ENCODE measurements around the gene PRRX1.

PRRX1 gene

DNA sequence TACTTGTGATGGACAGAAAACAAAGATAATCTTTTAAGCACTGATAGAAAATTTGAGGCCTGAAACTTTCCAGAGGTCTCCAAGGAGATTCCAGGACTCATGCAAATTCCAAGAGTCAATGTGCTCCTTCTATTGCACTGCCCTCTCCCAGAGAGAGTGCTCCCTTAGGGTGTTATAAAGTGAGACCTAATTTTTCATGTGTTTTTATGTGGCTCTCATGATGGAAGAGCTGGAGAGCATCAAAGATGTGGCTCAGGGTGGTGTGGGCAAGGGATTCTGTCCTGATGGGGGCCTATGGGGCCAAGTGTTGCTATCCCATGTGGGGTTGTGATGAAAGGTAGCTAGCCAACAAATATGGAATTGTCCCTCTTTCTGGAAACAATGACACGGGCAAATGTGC lies 101.3 kb downstream of the PRRX1 start:
- Histone ChIP-seq H3K27ac (ENCODE audit: extremely low read depth, low read depth, low read length) (no peak overlapping the region), H3K4me3 (ENCODE audit: low read depth, low read length) (no peak overlapping the region), H3K9me3 (ENCODE audit: control insufficient read depth, insufficient read depth, low read depth, low read length) (no peaks in the 10 kb centered on the region), H3K36me3 (ENCODE audit: control insufficient read depth in 2 of 2, insufficient read depth in 1 of 2, low read length in 2 of 2) (no peaks in the 10 kb centered on the region), H3K4me1 (ENCODE audit: control insufficient read depth, insufficient read depth, low read length) (no peaks in the 10 kb centered on the region)
- TF ChIP-seq ZNF37A (tag by site-specific recombination; IDR thresholded peaks at IDR 0.05): no peak
- TF ChIP-seq KLF1 (tag by site-specific recombination; IDR thresholded peaks at IDR 0.05): no peak
- no peak for TF ChIP-seq ZNF830 (tag by site-specific recombination; IDR thresholded peaks at IDR 0.05; ENCODE audit: low read depth)
- no peak for TF ChIP-seq ZNF777 (tag by site-specific recombination; IDR thresholded peaks at IDR 0.05; ENCODE audit: borderline replicate concordance)
- TF ChIP-seq GFI1B (tag by site-specific recombination; IDR thresholded peaks at IDR 0.05): no peak
- TF ChIP-seq, protein P1, sequence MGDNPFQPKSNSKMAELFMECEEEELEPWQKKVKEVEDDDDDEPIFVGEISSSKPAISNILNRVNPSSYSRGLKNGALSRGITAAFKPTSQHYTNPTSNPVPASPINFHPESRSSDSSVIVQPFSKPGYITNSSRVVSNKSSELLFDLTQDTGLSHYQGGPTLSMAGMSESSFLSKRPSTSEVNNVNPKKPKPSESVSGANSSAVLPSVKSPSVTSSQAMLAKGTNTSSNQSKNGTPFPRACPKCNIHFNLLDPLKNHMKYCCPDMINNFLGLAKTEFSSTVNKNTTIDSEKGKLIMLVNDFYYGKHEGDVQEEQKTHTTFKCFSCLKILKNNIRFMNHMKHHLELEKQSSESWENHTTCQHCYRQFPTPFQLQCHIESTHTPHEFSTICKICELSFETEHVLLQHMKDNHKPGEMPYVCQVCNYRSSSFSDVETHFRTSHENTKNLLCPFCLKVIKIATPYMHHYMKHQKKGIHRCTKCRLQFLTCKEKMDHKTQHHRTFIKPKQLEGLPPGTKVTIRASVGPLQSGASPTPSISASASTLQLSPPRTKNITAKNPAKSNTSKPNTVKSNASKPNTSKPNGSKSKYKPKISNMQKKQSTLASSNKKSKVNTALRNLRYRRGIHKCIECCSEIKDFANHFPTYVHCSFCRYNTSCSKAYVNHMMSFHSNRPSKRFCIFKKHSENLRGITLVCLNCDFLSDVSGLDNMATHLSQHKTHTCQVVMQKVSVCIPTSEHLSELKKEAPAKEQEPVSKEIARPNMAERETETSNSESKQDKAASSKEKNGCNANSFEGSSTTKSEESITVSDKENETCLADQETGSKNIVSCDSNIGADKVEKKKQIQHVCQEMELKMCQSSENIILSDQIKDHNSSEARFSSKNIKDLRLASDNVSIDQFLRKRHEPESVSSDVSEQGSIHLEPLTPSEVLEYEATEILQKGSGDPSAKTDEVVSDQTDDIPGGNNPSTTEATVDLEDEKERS (tag by site-specific recombination; IDR thresholded peaks at IDR 0.05): no peak
- TF ChIP-seq ZNF530 (tag by site-specific recombination; IDR thresholded peaks at IDR 0.05; ENCODE audit: low read depth): no peak
- TF ChIP-seq, protein P2, sequence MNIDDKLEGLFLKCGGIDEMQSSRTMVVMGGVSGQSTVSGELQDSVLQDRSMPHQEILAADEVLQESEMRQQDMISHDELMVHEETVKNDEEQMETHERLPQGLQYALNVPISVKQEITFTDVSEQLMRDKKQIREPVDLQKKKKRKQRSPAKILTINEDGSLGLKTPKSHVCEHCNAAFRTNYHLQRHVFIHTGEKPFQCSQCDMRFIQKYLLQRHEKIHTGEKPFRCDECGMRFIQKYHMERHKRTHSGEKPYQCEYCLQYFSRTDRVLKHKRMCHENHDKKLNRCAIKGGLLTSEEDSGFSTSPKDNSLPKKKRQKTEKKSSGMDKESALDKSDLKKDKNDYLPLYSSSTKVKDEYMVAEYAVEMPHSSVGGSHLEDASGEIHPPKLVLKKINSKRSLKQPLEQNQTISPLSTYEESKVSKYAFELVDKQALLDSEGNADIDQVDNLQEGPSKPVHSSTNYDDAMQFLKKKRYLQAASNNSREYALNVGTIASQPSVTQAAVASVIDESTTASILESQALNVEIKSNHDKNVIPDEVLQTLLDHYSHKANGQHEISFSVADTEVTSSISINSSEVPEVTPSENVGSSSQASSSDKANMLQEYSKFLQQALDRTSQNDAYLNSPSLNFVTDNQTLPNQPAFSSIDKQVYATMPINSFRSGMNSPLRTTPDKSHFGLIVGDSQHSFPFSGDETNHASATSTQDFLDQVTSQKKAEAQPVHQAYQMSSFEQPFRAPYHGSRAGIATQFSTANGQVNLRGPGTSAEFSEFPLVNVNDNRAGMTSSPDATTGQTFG (tag by site-specific recombination; IDR thresholded peaks at IDR 0.05; ENCODE audit: borderline replicate concordance): no peak
- no peak for TF ChIP-seq ZBTB48 (tag by site-specific recombination; IDR thresholded peaks at IDR 0.05)
- no peak for TF ChIP-seq ZNF654 (tag by site-specific recombination; IDR thresholded peaks at IDR 0.05; ENCODE audit: low read depth)
- no peak for TF ChIP-seq KLF9 (tag by site-specific recombination; IDR thresholded peaks at IDR 0.05; ENCODE audit: low read depth)
- TF ChIP-seq, protein P3, sequence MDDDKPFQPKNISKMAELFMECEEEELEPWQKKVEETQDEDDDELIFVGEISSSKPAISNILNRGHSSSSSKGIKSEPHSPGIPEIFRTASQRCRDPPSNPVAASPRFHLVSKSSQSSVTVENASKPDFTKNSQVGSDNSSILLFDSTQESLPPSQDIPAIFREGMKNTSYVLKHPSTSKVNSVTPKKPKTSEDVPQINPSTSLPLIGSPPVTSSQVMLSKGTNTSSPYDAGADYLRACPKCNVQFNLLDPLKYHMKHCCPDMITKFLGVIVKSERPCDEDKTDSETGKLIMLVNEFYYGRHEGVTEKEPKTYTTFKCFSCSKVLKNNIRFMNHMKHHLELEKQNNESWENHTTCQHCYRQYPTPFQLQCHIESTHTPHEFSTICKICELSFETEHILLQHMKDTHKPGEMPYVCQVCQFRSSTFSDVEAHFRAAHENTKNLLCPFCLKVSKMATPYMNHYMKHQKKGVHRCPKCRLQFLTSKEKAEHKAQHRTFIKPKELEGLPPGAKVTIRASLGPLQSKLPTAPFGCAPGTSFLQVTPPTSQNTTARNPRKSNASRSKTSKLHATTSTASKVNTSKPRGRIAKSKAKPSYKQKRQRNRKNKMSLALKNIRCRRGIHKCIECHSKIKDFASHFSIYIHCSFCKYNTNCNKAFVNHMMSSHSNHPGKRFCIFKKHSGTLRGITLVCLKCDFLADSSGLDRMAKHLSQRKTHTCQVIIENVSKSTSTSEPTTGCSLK (tag by site-specific recombination; IDR thresholded peaks at IDR 0.05): no peak
- TF ChIP-seq, protein P4, sequence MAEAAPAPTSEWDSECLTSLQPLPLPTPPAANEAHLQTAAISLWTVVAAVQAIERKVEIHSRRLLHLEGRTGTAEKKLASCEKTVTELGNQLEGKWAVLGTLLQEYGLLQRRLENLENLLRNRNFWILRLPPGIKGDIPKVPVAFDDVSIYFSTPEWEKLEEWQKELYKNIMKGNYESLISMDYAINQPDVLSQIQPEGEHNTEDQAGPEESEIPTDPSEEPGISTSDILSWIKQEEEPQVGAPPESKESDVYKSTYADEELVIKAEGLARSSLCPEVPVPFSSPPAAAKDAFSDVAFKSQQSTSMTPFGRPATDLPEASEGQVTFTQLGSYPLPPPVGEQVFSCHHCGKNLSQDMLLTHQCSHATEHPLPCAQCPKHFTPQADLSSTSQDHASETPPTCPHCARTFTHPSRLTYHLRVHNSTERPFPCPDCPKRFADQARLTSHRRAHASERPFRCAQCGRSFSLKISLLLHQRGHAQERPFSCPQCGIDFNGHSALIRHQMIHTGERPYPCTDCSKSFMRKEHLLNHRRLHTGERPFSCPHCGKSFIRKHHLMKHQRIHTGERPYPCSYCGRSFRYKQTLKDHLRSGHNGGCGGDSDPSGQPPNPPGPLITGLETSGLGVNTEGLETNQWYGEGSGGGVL (tag by site-specific recombination; IDR thresholded peaks at IDR 0.05): no peak
- TF ChIP-seq BCL11B (tag by site-specific recombination; IDR thresholded peaks at IDR 0.05; ENCODE audit: low read depth): no peak
- no peak for TF ChIP-seq SCRT1 (tag by site-specific recombination; IDR thresholded peaks at IDR 0.05; ENCODE audit: borderline replicate concordance)
- TF ChIP-seq ZNF837 (tag by site-specific recombination; IDR thresholded peaks at IDR 0.05): no peak
- ChIA-PET POLR2A (no interaction called here), CTCF (interaction anchor here (0.6 to 1.2 kb wide), 8 partner anchors 10 to 835 kb away, joined by 3 to 5 read pairs (median 4); no protein-coding TSS in a partner anchor)
